HEK293T (cell line): ENCODE results near the gene TGFB1I1.

Experiments
- CTCF ChIA-PET: fragments of 350-600 bp; formaldehyde crosslinking; extraction: SDS; loops from one replicate; lab custom pipeline; 2021; ENCODE audit warnings: antibody characterized with exemption, inconsistent platforms; lab: Yijun Ruan, JAX
- POLR2A ChIA-PET: fragments of 350-600 bp; formaldehyde crosslinking; extraction: SDS; loops from one replicate; lab custom pipeline; 2020; ENCODE audit warnings: antibody characterized with exemption, inconsistent platforms; lab: Yijun Ruan, JAX
- DNase-seq: peaks from one replicate; pipeline ENCODE4 v3.0.0; 2012; ENCODE audit warnings: mixed read lengths; ENCODE audit errors: extremely low spot score
- ARNT ChIP-seq: fragments of 450-650 bp; IDR thresholded peaks from 2 replicates; pipeline ENCODE4 v1.6.1; 2017; ENCODE audit warnings: mild to moderate bottlenecking
- BHLHE40 ChIP-seq: fragments of 450-650 bp; IDR thresholded peaks from 2 replicates; pipeline ENCODE4 v1.6.1; 2016; ENCODE audit warnings: mild to moderate bottlenecking, moderate library complexity, borderline replicate concordance
- CTBP1 ChIP-seq: fragments of 450-650 bp; IDR thresholded peaks from 2 replicates; pipeline ENCODE4 v1.6.1; 2016; ENCODE audit warnings: borderline replicate concordance
- ELF4 ChIP-seq: fragments of 450-650 bp; IDR thresholded peaks from 2 replicates; pipeline ENCODE4 v1.6.1; 2017; ENCODE audit warnings: antibody characterized with exemption
- FOXA1 ChIP-seq: fragments of 450-650 bp; IDR thresholded peaks from 2 replicates; pipeline ENCODE4 v1.6.1; 2016; ENCODE audit warnings: mild to moderate bottlenecking
- FOXK2 ChIP-seq: fragments of 450-650 bp; IDR thresholded peaks from 2 replicates; pipeline ENCODE4 v1.6.1; 2016; ENCODE audit warnings: mild to moderate bottlenecking
- FOXM1 ChIP-seq: fragments of 450-650 bp; IDR thresholded peaks from 2 replicates; pipeline ENCODE4 v1.6.1; 2017; ENCODE audit warnings: mild to moderate bottlenecking, borderline replicate concordance
- HDGF ChIP-seq: fragments of 450-650 bp; IDR thresholded peaks from 2 replicates; pipeline ENCODE4 v1.6.1; 2017; ENCODE audit warnings: antibody characterized with exemption, borderline replicate concordance
- L3MBTL2 ChIP-seq: fragments of 450-650 bp; conservative IDR thresholded peaks from 2 replicates; pipeline ENCODE4 v1.6.1; 2016; ENCODE audit warnings: mild to moderate bottlenecking
- LEF1 ChIP-seq: fragments of 450-650 bp; IDR thresholded peaks from 2 replicates; pipeline ENCODE4 v1.6.1; 2017; ENCODE audit warnings: mild to moderate bottlenecking, borderline replicate concordance
- NFRKB ChIP-seq: fragments of 450-650 bp; IDR thresholded peaks from 2 replicates; pipeline ENCODE4 v1.6.1; 2016; ENCODE audit warnings: mild to moderate bottlenecking, moderate library complexity
- SP1 ChIP-seq: fragments of 450-650 bp; IDR thresholded peaks from 2 replicates; pipeline ENCODE4 v1.6.1; 2017
- SUZ12 ChIP-seq: fragments of 450-650 bp; IDR thresholded peaks from 2 replicates; pipeline ENCODE4 v1.6.1; 2016; ENCODE audit warnings: mild to moderate bottlenecking
- TARDBP ChIP-seq: fragments of 450-650 bp; IDR thresholded peaks from 2 replicates; pipeline ENCODE4 v1.6.1; 2016
- ZNF384 ChIP-seq: fragments of 450-650 bp; IDR thresholded peaks from 2 replicates; pipeline ENCODE4 v1.6.1; 2016
- TF ChIP-seq, protein P1 (sequence below): fragments of 450-650 bp; IDR thresholded peaks from 2 replicates; pipeline ENCODE4 v1.6.1; 2016

TGFB1I1 gene

DNA sequence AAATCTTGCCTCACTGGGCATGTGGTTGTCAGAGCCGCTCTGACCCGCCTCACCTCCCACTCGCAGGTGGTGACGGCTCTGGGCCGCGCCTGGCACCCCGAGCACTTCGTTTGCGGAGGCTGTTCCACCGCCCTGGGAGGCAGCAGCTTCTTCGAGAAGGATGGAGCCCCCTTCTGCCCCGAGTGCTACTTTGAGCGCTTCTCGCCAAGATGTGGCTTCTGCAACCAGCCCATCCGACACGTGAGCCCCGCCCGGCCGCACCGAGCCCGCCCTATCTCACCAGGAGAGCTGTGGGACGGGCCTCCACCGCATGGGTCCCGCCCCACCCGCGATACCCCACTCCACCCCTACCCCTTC lies 4.0 kb downstream of the TGFB1I1 start:
- no peak for TF ChIP-seq SUZ12
- DNase-seq: no peak
- ChIA-PET POLR2A (no interaction called here), CTCF (no interaction called here)

GRCh38 chr16:31476303-31477219 lies 4.6 kb downstream of the TGFB1I1 start:
- TF ChIP-seq ELF4 (no peak), SUZ12 (no peak), TARDBP (no peak), NFRKB (no peak), FOXK2 (no peak), FOXM1 (no peak)
- CTCF ChIA-PET: no interaction called here
- DNase-seq: no peak
- POLR2A ChIA-PET: no interaction called here

- ChIA-PET CTCF (no interaction called here), POLR2A (no interaction called here)
- no peak for TF ChIP-seq LEF1
- TF ChIP-seq HDGF: no peak
- no peak for TF ChIP-seq FOXK2
- no peak for TF ChIP-seq CTBP1
- TF ChIP-seq BHLHE40: no peak
- no peak for TF ChIP-seq NFRKB
- no peak for TF ChIP-seq FOXA1
- TF ChIP-seq L3MBTL2: no peak
- TF ChIP-seq ARNT: no peak
- TF ChIP-seq SUZ12: no peak
- no peak for TF ChIP-seq TARDBP
- TF ChIP-seq ZNF384: no peak
- TF ChIP-seq, protein P1, sequence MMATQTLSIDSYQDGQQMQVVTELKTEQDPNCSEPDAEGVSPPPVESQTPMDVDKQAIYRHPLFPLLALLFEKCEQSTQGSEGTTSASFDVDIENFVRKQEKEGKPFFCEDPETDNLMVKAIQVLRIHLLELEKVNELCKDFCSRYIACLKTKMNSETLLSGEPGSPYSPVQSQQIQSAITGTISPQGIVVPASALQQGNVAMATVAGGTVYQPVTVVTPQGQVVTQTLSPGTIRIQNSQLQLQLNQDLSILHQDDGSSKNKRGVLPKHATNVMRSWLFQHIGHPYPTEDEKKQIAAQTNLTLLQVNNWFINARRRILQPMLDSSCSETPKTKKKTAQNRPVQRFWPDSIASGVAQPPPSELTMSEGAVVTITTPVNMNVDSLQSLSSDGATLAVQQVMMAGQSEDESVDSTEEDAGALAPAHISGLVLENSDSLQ: no peak
- no peak for TF ChIP-seq SP1
- no peak for DNase-seq
Observed at GRCh38 chr16:31477220-31478216, 5.6 kb downstream of the TGFB1I1 start.

DNA sequence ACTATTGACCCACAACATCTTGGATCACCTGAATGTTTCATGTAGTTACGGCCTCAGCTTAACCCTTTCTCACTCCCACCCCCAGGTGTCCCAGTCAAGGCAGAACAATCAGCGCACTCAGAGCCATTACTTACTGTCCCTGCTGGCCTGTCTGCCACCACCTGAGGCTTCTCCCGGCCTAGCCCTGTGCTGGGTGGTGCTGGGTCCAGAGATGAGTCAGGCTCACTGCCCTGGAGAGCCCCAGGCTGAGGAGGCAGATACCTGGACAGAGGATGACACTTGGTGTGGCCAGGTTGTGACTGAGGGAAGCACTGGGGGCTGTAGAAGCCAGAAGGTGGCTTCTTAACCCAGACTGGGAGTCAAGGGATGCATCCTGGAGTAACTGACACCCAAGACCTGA lies 7.0 kb downstream of the TGFB1I1 start:
- DNase-seq: no peak
- no peak for TF ChIP-seq BHLHE40
- TF ChIP-seq FOXM1: no peak
- no peak for TF ChIP-seq ELF4
- TF ChIP-seq L3MBTL2: no peak
- TF ChIP-seq ARNT: no peak
- ChIA-PET POLR2A (no interaction called here), CTCF (no interaction called here)

DNA sequence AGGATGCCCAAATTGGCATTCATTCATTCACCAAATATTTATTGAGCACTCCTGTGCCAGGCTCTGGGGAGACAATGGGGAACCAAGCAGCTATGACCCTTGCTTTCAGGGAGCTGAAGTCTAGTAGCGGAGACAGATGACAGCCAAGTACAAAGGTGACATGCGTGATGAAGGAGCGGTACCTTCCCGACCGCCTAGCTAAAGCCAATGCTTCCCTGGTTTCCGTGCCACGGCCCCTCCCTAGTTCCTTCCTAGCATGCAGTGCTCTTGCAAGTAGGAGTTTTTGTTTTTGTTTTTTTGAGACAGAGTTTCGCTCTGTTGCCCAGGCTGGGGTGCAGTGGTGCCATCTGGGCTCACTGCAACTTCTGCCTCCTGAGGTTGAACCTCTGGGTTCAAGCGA lies 7.8 kb downstream of the TGFB1I1 start:
- TF ChIP-seq BHLHE40 (no peak), FOXK2 (no peak), SUZ12 (no peak), ZNF384 (no peak), CTBP1 (no peak), SP1 (no peak), L3MBTL2 (no peak), LEF1 (no peak), TARDBP (no peak), FOXM1 (no peak), HDGF (no peak), NFRKB (no peak), ELF4 (no peak), FOXA1 (no peak), ARNT (no peak)
- TF ChIP-seq, protein P1: no peak
- ChIA-PET POLR2A (no interaction called here), CTCF (no interaction called here)
- DNase-seq: no peak

DNA sequence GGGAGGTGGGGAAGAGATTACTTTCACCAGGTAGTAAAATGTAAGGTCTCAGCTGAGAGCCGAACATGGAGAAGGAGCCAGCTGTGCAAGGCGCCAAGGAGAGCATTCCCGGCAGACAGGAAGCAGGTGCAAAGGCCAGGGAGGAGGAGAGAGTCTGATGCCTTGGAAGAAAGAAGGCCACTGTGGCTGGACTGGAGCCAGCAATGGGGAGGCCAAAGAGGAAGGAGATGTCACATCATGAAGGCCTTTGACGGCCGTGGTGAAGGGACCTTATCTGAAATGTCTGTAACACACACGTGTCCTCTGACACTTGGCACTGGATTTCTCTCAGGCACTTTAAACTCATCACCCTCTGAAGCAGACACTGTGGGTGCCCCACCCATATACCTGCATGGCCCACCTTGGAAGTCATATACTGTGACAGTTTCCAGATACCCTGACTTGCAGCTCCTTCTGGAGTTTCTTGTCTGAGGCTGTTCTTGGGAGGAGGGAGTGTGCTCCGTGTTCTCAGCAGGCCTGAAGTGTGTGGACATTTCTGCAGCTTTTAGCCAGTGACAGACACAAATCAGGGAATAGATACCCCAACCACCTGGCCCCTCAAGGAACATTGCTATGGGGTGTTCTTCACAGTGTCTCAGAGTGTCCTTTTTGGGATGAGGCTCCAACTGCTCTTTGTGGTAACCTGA lies 9.0 kb downstream of the TGFB1I1 start:
- POLR2A ChIA-PET: interaction anchor here (1.7 kb wide), 1 partner anchor 21 kb away, joined by 4 read pairs; the partner anchor contains the start of gene ARMC5
- CTCF ChIA-PET: no interaction called here

More for the DNA sequence above, 9.0 kb downstream of the TGFB1I1 start:
- DNase-seq: no peak
- TF ChIP-seq BHLHE40: no peak
- no peak for TF ChIP-seq SP1
- TF ChIP-seq FOXM1: no peak
- TF ChIP-seq FOXK2: no peak
- no peak for TF ChIP-seq SUZ12
- no peak for TF ChIP-seq CTBP1
- TF ChIP-seq HDGF: no peak
- no peak for TF ChIP-seq ELF4
- no peak for TF ChIP-seq LEF1
- TF ChIP-seq L3MBTL2: no peak
- no peak for TF ChIP-seq NFRKB
